C4-2B (cell line): ENCODE measurements around the gene MINDY4.

Source experiments
- H3K27ac ChIP-seq: fragments of 450-650 bp; 2 replicates; pipeline ENCODE4 v1.5.1; 2017
- ZFX ChIP-seq: fragments of 450-650 bp; IDR thresholded peaks from 2 replicates; pipeline ENCODE4 v1.6.1; 2017
- TF ChIP-seq, protein P1 (sequence below): fragments of 450-650 bp; conservative IDR thresholded peaks from 2 replicates; pipeline ENCODE4 v1.5.1; 2017; ENCODE audit warnings: mild to moderate bottlenecking

MINDY4 gene

DNA sequence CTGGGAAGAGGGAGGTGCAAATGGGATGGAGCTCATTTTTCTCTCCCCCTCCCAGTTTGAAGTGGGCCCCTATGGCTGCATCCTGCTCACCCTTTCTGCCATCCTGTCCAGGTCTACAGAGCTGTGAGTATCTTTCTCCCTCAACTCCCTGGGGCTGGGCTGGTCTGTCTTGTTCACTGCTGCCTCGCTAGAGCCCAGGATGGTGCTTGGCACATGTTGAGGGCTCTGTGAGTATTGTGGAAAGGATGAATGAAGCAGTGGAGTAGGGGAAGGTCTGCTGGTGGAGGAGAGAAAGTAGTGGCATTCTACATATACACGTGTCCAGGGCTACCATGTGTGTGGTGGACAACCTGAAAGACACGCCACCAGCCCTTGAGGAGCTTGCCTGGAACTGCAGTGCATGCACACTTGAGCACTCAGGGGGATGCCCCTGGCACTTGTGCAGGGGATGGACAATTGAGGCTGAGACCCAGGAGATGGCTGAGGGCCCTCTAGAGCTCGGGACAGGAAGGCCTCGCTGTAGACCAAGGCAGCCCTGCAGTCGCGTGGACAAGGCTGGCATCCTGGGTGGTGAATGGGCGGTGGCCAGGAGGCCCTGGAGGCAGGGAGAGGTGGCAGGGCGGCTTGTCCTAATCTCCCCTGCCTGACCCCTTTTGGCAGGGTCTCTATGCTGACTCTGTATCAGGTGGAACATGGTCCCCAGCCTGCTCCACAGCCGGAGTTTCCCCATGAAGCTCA is 88.2 kb downstream of the MINDY4 start:
- no peak for TF ChIP-seq ZFX
- TF ChIP-seq, protein P1, sequence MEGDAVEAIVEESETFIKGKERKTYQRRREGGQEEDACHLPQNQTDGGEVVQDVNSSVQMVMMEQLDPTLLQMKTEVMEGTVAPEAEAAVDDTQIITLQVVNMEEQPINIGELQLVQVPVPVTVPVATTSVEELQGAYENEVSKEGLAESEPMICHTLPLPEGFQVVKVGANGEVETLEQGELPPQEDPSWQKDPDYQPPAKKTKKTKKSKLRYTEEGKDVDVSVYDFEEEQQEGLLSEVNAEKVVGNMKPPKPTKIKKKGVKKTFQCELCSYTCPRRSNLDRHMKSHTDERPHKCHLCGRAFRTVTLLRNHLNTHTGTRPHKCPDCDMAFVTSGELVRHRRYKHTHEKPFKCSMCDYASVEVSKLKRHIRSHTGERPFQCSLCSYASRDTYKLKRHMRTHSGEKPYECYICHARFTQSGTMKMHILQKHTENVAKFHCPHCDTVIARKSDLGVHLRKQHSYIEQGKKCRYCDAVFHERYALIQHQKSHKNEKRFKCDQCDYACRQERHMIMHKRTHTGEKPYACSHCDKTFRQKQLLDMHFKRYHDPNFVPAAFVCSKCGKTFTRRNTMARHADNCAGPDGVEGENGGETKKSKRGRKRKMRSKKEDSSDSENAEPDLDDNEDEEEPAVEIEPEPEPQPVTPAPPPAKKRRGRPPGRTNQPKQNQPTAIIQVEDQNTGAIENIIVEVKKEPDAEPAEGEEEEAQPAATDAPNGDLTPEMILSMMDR = no peak
- no peak overlapping the region for H3K27ac ChIP-seq

DNA sequence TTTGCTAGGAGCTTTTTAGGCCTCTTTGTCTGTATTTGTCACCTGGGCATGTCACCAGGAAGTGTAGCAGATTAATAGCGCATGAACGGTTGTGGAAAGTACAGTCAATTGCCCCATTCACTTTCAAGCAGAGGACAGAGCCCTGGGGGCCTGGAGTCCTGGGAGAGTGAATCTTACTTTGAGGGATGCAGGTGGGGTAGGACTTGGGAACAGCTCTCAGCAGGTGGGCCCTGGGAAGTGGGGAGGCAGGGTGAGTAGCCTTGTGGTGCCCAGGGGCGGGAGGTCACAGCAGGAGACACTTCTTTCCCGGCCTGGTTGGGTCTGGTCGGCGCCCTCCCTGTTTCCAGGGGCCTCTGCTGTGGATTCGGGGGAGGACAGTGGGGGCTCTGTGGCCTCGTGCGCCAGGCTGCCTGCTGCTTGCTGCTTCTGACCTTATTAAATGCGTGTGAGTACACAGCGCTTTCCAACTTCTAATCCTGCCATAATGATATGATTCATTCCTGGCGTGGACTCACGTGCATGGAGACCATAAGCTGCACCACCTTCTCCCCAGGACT is 88.8 kb downstream of the MINDY4 start:
- no peak for TF ChIP-seq ZFX
- TF ChIP-seq, protein P1 = no peak
- no peak overlapping the region for H3K27ac ChIP-seq

DNA sequence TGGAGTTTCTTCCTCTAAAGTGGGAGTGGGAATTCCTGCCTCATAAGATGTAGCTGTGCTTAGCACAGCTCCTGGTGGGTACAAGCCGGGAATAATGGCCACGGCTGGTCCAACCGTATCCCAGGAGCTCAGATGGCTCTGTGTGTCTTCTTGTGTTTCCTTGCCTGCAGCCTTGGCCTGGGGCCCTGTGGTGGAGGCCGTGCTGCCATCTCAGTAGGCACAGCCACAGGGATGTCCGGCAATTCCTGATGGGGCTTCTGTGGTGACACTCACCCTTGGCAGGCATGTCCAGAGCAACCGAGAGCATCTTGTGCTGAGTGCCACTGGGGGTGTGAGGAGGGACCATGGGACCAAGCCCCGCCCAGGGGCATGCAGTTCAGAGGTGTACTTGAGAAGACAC is 90.4 kb downstream of the MINDY4 start:
- no peak overlapping the region for H3K27ac ChIP-seq
- TF ChIP-seq, protein P1 = no peak
- no peak for TF ChIP-seq ZFX

DNA sequence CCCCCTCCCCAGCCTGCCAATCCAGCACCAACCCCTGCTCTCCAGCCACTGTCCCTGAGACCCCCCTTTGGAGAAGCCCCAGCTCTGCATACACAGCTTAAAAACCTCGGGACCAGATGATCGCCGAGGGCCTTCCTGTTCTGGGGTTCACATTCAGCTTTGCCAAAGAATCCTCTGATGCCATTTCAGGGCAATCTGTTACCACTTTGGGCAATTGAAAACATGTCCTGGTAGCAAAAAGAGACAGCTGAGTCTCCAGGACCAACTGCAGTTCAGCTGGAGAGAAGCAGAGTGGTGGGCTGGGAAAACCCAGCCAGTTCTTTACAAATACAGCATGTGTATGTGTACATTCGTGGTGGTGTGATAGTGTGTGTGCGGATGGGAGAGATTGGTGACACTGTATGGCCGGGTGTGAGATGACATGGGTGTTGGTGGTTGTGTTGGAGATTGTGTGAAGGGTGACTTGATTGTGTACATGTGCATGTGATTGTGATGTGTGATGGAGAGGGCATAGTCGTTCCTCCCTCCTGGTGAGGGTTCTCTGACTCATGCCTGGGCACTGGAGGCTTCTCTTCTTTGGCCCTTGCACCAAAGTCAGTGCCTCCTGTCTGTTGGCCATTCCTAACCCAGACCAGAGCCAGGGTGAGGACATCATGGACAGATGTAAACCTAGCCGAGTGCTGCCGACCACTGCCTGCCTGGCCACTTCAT is 91.9 kb downstream of the MINDY4 start:
- TF ChIP-seq, protein P1 = no peak
- no peak for TF ChIP-seq ZFX
- no peak overlapping the region for H3K27ac ChIP-seq

DNA sequence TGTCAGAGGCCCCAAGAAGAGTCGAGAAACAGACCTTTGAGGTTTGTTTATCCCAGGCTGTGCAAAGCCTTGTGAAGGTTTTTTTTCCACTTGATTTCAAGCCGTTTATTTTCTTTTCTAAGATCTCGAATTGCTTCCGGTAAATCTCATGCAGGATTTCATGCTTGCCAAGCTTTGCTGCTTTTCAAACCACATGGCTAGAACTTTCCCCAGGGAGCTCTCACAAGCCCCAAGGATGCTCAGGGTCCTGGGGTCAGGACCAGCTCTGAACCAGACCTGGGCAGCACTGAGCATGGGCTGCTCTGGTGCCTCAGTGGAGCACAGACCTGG is 92.5 kb downstream of the MINDY4 start:
- TF ChIP-seq, protein P1 = no peak
- no peak for TF ChIP-seq ZFX
- no peak overlapping the region for H3K27ac ChIP-seq

DNA sequence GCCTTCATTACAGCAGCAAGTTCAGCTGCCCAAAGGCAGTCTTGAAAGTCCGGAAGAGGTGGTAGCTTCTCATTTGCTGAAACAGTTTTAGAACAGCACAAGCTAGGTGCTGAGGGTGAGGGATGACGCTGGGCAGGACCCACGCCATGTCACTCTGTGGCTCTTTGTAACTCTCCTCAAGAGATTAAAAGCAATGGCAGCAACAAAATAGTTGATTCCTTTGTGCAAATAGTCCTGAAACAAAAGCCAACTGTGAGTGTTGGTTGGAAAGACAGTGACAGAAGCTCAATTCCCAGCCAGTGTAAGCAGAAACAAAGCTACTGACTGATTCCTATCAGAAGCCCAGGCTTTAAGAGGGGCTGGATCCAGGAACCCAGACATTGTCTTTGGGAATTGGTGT is 92.9 kb downstream of the MINDY4 start:
- H3K27ac ChIP-seq = no peak overlapping the region
- TF ChIP-seq ZFX = no peak
- TF ChIP-seq, protein P1 = no peak

DNA sequence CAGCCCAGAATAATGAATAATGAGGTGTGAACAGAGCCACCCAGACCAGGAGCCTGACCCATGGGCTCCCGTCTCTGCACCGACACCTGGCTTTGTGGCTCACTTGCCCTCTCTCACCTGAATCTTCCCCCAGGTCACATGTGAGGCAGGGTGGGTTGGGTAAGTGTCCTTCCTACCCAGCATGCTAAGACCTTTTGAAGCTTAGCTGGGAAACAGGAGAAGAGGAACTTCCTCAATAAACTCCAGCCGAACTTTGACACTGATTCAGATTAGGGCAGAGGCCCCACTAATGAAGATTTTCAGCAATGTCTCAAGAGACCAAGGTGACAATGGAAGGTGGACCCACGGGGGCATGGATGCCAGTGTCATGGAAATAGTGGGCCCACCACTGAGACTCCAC is 93.9 kb downstream of the MINDY4 start:
- TF ChIP-seq, protein P1 = no peak
- TF ChIP-seq ZFX = no peak
- no peak overlapping the region for H3K27ac ChIP-seq
